PC-9 (cell line): ENCODE results near the gene FGD4. TPM values are rescaled to one million over a fixed set of nuclear protein-coding genes. Genes with fewer than 3 reads are reported as not detected.

Experiments
- BruUV-seq: library from RNA; stranded (reverse); fragments of 400-500 nt; replicated peaks from 2 replicates; lab custom pipeline; 2021; lab: Mats Ljungman, UMichigan
- CTCF ChIA-PET: fragments of 300-600 bp; sonication (Branson Sonifier 250); formaldehyde crosslinking; loops from one replicate; lab custom pipeline; 2022; ENCODE audit warnings: antibody characterized with exemption; lab: Charles Lee
- POLR2A ChIA-PET: fragments of 300-600 bp; sonication (Branson Sonifier 250); formaldehyde crosslinking; loops from one replicate; lab custom pipeline; 2022; ENCODE audit warnings: antibody characterized with exemption; ENCODE audit not compliant: unreplicated experiment; lab: Charles Lee
- DNase-seq, 2 experiments: peaks; one replicate each; pipeline versions ENCODE4 v3.0.0 to v3.0.0-alpha.2; 2015 to 2022; ENCODE audit warnings: mixed read lengths in 1 of 2
- H2AFZ ChIP-seq: fragments of 200-600 bp; sonication (generic); 2 replicates; pipeline ENCODE4 v1.8.1; 2017; ENCODE audit warnings: antibody characterized with exemption
- H3F3A ChIP-seq: fragments of 200-600 bp; sonication (generic); 2 replicates; pipeline ENCODE4 v1.8.1; 2017; ENCODE audit warnings: antibody characterized with exemption, mild to moderate bottlenecking, low read depth; ENCODE audit not compliant: insufficient read depth
- H3K27ac ChIP-seq: fragments of 200-600 bp; sonication (generic); 2 replicates; pipeline ENCODE4 v1.6.1; 2016; ENCODE audit warnings: mixed run types
- H3K27me3 ChIP-seq: fragments of 200-600 bp; sonication (generic); 2 replicates; pipeline ENCODE4 v1.6.1; 2016; ENCODE audit warnings: low read depth, mixed run types; ENCODE audit not compliant: insufficient read depth
- H3K36me3 ChIP-seq: fragments of 200-600 bp; sonication (generic); 2 replicates; pipeline ENCODE4 v1.6.1; 2016; ENCODE audit warnings: low read depth, mixed run types
- H3K4me1 ChIP-seq: fragments of 200-600 bp; sonication (generic); replicated peaks from 2 replicates; pipeline ENCODE4 v1.6.1; 2016; ENCODE audit warnings: mixed run types; ENCODE audit not compliant: insufficient read depth
- H3K4me2 ChIP-seq: fragments of 200-600 bp; sonication (generic); 2 replicates; pipeline ENCODE4 v1.6.1; 2017; ENCODE audit warnings: mixed run types
- H3K4me3 ChIP-seq: fragments of 200-600 bp; sonication (generic); 2 replicates; pipeline ENCODE4 v1.6.1; 2016; ENCODE audit warnings: mixed run types
- H3K79me2 ChIP-seq: fragments of 200-600 bp; sonication (generic); 2 replicates; pipeline ENCODE4 v1.6.1; 2017; ENCODE audit warnings: low read depth, mixed run types
- H3K9me2 ChIP-seq: fragments of 200-600 bp; sonication (generic); 2 replicates; pipeline ENCODE4 v1.8.1; 2017; ENCODE audit warnings: mild to moderate bottlenecking; ENCODE audit not compliant: insufficient read depth
- H3K9me3 ChIP-seq: fragments of 200-600 bp; sonication (generic); 2 replicates; pipeline ENCODE4 v1.8.1; 2016; ENCODE audit warnings: low read depth; ENCODE audit not compliant: insufficient read depth
- H4K20me1 ChIP-seq: fragments of 200-600 bp; sonication (generic); 2 replicates; pipeline ENCODE4 v1.8.1; 2017; ENCODE audit not compliant: insufficient read depth
- CTCF ChIP-seq: fragments of 200-600 bp; sonication (generic); conservative IDR thresholded peaks from 2 replicates; pipeline ENCODE4 v1.6.1; 2017; ENCODE audit warnings: mixed run types, antibody characterized with exemption, mild to moderate bottlenecking, moderate library complexity
- EZH2 ChIP-seq: fragments of 200-600 bp; sonication (generic); IDR thresholded peaks from 2 replicates; pipeline ENCODE4 v1.8.0; 2017; ENCODE audit warnings: antibody characterized with exemption, low read depth
- intact Hi-C: fragments of 100-400 bp; cut with micrococcal nuclease; formaldehyde crosslinking; loops from one replicate; pipeline ENCODE4 v1.10.0; 2022; ENCODE audit not compliant: unreplicated experiment
- total RNA-seq: library from RNA; stranded (reverse); gene quantifications from 2 replicates; pipeline ENCODE4 v1.2.3, GENCODE V29; 2021

FGD4 gene
- total RNA-seq, 1 experiment from 2014 or later, result 28.3 TPM

GRCh38 chr12:32545413-32545980 is 146.1 kb downstream of the FGD4 start:
- no peaks in the 10 kb centered on the region for H4K20me1 ChIP-seq
- 0 out of 2 replicates have a peak, but pooled peaks cover 5% of the 10 kb centered on the region for H3K79me2 ChIP-seq
- H2AFZ ChIP-seq, result no peak overlapping the region
- H3K27ac ChIP-seq, result no peak overlapping the region
- ChIA-PET POLR2A (no interaction called here), CTCF (no interaction called here)
- H3F3A ChIP-seq, result peaks cover 14% of the 10 kb centered on the region
- no peaks in the 10 kb centered on the region for H3K9me3 ChIP-seq
- no TSS peak for BruUV-seq
- no peaks in the 10 kb centered on the region for H3K9me2 ChIP-seq
- no peak for TF ChIP-seq EZH2
- no peak for TF ChIP-seq CTCF
- H3K4me3 ChIP-seq, result no peak overlapping the region
- H3K4me1 ChIP-seq, result peaks cover 26% of the 10 kb centered on the region
- no peak overlapping the region for H3K4me2 ChIP-seq
- intact Hi-C loops, result loop anchor here (5.0 kb wide), 1 partner anchor 148 kb away; the partner anchor contains the start of gene FGD4
- DNase-seq, result no peak
- H3K27me3 ChIP-seq, result no peaks in the 10 kb centered on the region
- H3K36me3 ChIP-seq, result no peaks in the 10 kb centered on the region

GRCh38 chr12:32546272-32546671 is 146.9 kb downstream of the FGD4 start:
- no TSS peak for BruUV-seq

GRCh38 chr12:32548691-32549281 is 149.4 kb downstream of the FGD4 start:
- H3F3A ChIP-seq, result no peaks in the 10 kb centered on the region
- ChIA-PET POLR2A (no interaction called here), CTCF (no interaction called here)
- H3K36me3 ChIP-seq, result no peaks in the 10 kb centered on the region
- H3K4me3 ChIP-seq, result no peak overlapping the region
- no peaks in the 10 kb centered on the region for H4K20me1 ChIP-seq
- intact Hi-C loops, result loop anchor here (5.0 kb wide), 1 partner anchor 151 kb away; the partner anchor contains the start of gene FGD4
- no TSS peak for BruUV-seq
- DNase-seq, result no peak
- H3K4me1 ChIP-seq, result no peaks in the 10 kb centered on the region
- H3K27ac ChIP-seq, result no peak overlapping the region
- no peaks in the 10 kb centered on the region for H3K9me3 ChIP-seq
- H2AFZ ChIP-seq, result no peak overlapping the region
- H3K27me3 ChIP-seq, result no peaks in the 10 kb centered on the region
- TF ChIP-seq CTCF, result no peak
- H3K79me2 ChIP-seq, result 0 out of 2 replicates have a peak, but pooled peaks cover 4% of the 10 kb centered on the region
- H3K9me2 ChIP-seq, result no peaks in the 10 kb centered on the region
- H3K4me2 ChIP-seq, result no peak overlapping the region

More at GRCh38 chr12:32546272-32546671, 146.9 kb downstream of the FGD4 start:
- Histone ChIP-seq H2AFZ (no peak overlapping the region), H3K9me2 (no peaks in the 10 kb centered on the region), H3K9me3 (no peaks in the 10 kb centered on the region), H3K27me3 (no peaks in the 10 kb centered on the region), H3K4me2 (no peak overlapping the region), H3K27ac (no peak overlapping the region), H3F3A (peaks cover 11% of the 10 kb centered on the region), H3K4me1 (peaks cover 19% of the 10 kb centered on the region), H3K36me3 (no peaks in the 10 kb centered on the region), H3K79me2 (0 out of 2 replicates have a peak, but pooled peaks cover 5% of the 10 kb centered on the region), H4K20me1 (no peaks in the 10 kb centered on the region), H3K4me3 (no peak overlapping the region)
- POLR2A ChIA-PET, result no interaction called here
- CTCF ChIA-PET, result no interaction called here
- intact Hi-C loops, result loop anchor here (5.0 kb wide), 1 partner anchor 149 kb away; the partner anchor contains the start of gene FGD4
- TF ChIP-seq EZH2 (no peak), CTCF (no peak)
- DNase-seq, result no peak
